IMR-90 (cell line): ENCODE measurements around the gene DDN. TPM values are rescaled to one million over a fixed set of nuclear protein-coding genes. Genes with fewer than 3 reads are reported as not detected.

ENCODE experiments used
- ATAC-seq: fragments of 200-7000 bp; cut with Tn5 transposase; 2 replicates; pipeline ENCODE4 v1.9.1; 2020; ENCODE audit warnings: low read depth, mild to moderate bottlenecking, moderate library complexity
- BruUV-seq: library from RNA; stranded (reverse); fragments of 400-500 nt; replicated peaks from 2 replicates; lab custom pipeline; 2021; lab: Mats Ljungman, UMichigan
- CTCF ChIA-PET: fragments of 300-600 bp; formaldehyde crosslinking; extraction: SDS; loops from one replicate; lab custom pipeline; 2021; ENCODE audit warnings: antibody characterized with exemption; lab: Yijun Ruan, JAX
- POLR2A ChIA-PET: fragments of 300-600 bp; sonication (Branson Sonifier 250); formaldehyde crosslinking; loops from one replicate; lab custom pipeline; 2022; ENCODE audit warnings: antibody characterized with exemption; ENCODE audit not compliant: unreplicated experiment; lab: Charles Lee
- DNase-seq: peaks from one replicate; pipeline ENCODE4 v3.0.0; 2013
- H2AFZ ChIP-seq: replicated peaks from 2 replicates; pipeline ENCODE3; 2013; ENCODE audit warnings: low read length, mild to moderate bottlenecking; ENCODE audit not compliant: poor library complexity
- H2AK5ac ChIP-seq: 2 replicates; pipeline ENCODE4 v1.6.1; 2013; ENCODE audit warnings: low read depth, low read length, inconsistent platforms
- H2AK9ac ChIP-seq: replicated peaks from 2 replicates; pipeline ENCODE3; 2013; ENCODE audit warnings: mild to moderate bottlenecking, low read depth, low read length, moderate library complexity; ENCODE audit not compliant: poor library complexity
- H2BK120ac ChIP-seq: 2 replicates; pipeline ENCODE4 v1.6.1; 2013; ENCODE audit warnings: low read depth, low read length, inconsistent platforms
- H2BK15ac ChIP-seq: 3 replicates; pipeline ENCODE4 v1.6.1; 2013; ENCODE audit warnings: low read depth, low read length, inconsistent platforms
- H2BK20ac ChIP-seq: 2 replicates; pipeline ENCODE4 v1.6.1; 2013; ENCODE audit warnings: low read depth, mild to moderate bottlenecking, inconsistent platforms, low read length, moderate library complexity
- H2BK5ac ChIP-seq: 2 replicates; pipeline ENCODE4 v1.6.1; 2013; ENCODE audit warnings: mild to moderate bottlenecking, low read depth, low read length, inconsistent platforms; ENCODE audit not compliant: poor library complexity, severe bottlenecking
- H3K14ac ChIP-seq: replicated peaks from 2 replicates; pipeline ENCODE4 v1.6.1; 2013; ENCODE audit warnings: low read depth, low read length, inconsistent platforms
- H3K18ac ChIP-seq: 2 replicates; pipeline ENCODE4 v1.6.1; 2013; ENCODE audit warnings: low read depth, low read length, control low read depth
- H3K23ac ChIP-seq: 2 replicates; pipeline ENCODE4 v1.6.1; 2013; ENCODE audit warnings: low read depth, low read length, inconsistent platforms
- H3K27ac ChIP-seq: 2 replicates; pipeline ENCODE4 v1.5.1; 2013; ENCODE audit warnings: mild to moderate bottlenecking, control low read depth, low read length; ENCODE audit not compliant: insufficient read depth
- H3K27me3 ChIP-seq: 2 replicates; pipeline ENCODE4 v1.6.1; 2013; ENCODE audit warnings: low read length; ENCODE audit not compliant: control insufficient read depth, insufficient read depth
- H3K36me3 ChIP-seq: 2 replicates; pipeline ENCODE4 v1.6.1; 2013; ENCODE audit warnings: low read length, mixed read lengths; ENCODE audit not compliant: control insufficient read depth, insufficient read depth
- H3K4ac ChIP-seq: 2 replicates; pipeline ENCODE4 v1.6.1; 2013; ENCODE audit warnings: low read depth, low read length, inconsistent platforms
- H3K4me1 ChIP-seq: 2 replicates; pipeline ENCODE4 v1.6.1; 2013; ENCODE audit warnings: low read length, mixed read lengths; ENCODE audit not compliant: control insufficient read depth, insufficient read depth
- H3K4me2 ChIP-seq: 2 replicates; pipeline ENCODE4 v1.6.1; 2013; ENCODE audit warnings: low read depth, mild to moderate bottlenecking, control low read depth, low read length, moderate library complexity
- H3K4me3 ChIP-seq: 2 replicates; pipeline ENCODE4 v1.5.1; 2013; ENCODE audit warnings: low read depth, mild to moderate bottlenecking, control low read depth, low read length, moderate library complexity; ENCODE audit not compliant: insufficient read depth
- H3K56ac ChIP-seq: 2 replicates; pipeline ENCODE4 v1.6.1; 2013; ENCODE audit warnings: low read length, inconsistent platforms; ENCODE audit not compliant: insufficient read depth; ENCODE audit errors: extremely low read depth
- H3K79me1 ChIP-seq, 2 experiments: 2 replicates each; pipeline ENCODE4 v1.6.1; 2013; ENCODE audit warnings: low read length in 2 of 2, inconsistent platforms in 1 of 2, low read depth in 1 of 2
- H3K9ac ChIP-seq: 2 replicates; pipeline ENCODE4 v1.6.1; 2013; ENCODE audit warnings: low read depth, low read length, control low read depth
- H3K9me1 ChIP-seq: 2 replicates; pipeline ENCODE4 v1.6.1; 2013; ENCODE audit warnings: low read length, inconsistent platforms; ENCODE audit not compliant: insufficient read depth
- H3K9me3 ChIP-seq: 2 replicates; pipeline ENCODE4 v1.6.1; 2013; ENCODE audit warnings: low read length; ENCODE audit not compliant: control insufficient read depth, insufficient read depth
- H4K20me1 ChIP-seq: 2 replicates; pipeline ENCODE4 v1.6.1; 2013; ENCODE audit warnings: low read length, inconsistent platforms; ENCODE audit not compliant: insufficient read depth
- H4K5ac ChIP-seq: 2 replicates; pipeline ENCODE4 v1.6.1; 2013; ENCODE audit warnings: mild to moderate bottlenecking, low read depth, low read length, control low read depth
- H4K8ac ChIP-seq, 2 experiments: 2 replicates each; pipeline ENCODE4 v1.6.1; 2013; ENCODE audit warnings: low read depth in 2 of 2, low read length in 2 of 2, control low read depth in 1 of 2, inconsistent platforms in 1 of 2
- H4K91ac ChIP-seq: 2 replicates; pipeline ENCODE4 v1.6.1; 2013; ENCODE audit warnings: low read depth, low read length, inconsistent platforms; ENCODE audit not compliant: insufficient read depth
- BHLHE40 ChIP-seq: fragments of 150-350 bp; IDR thresholded peaks from 2 replicates; pipeline ENCODE4 v1.6.1; 2016; ENCODE audit warnings: mild to moderate bottlenecking, low read depth, low read length
- CEBPB ChIP-seq: IDR thresholded peaks from 2 replicates; pipeline ENCODE4 v1.6.1; 2012; ENCODE audit warnings: low read depth, low read length, improper control_type of control experiment
- MAFK ChIP-seq: IDR thresholded peaks from 2 replicates; pipeline ENCODE4 v1.6.1; 2012; ENCODE audit warnings: low read depth, low read length, improper control_type of control experiment
- MAZ ChIP-seq: IDR thresholded peaks from 2 replicates; pipeline ENCODE4 v1.6.1; 2012; ENCODE audit warnings: low read depth, mild to moderate bottlenecking, low read length, improper control_type of control experiment, moderate library complexity, borderline replicate concordance
- MXI1 ChIP-seq: IDR thresholded peaks from 2 replicates; pipeline ENCODE4 v1.6.1; 2012; ENCODE audit warnings: low read depth, mild to moderate bottlenecking, low read length, moderate library complexity, borderline replicate concordance
- NFE2L2 ChIP-seq: fragments of 150-350 bp; IDR thresholded peaks from 2 replicates; pipeline ENCODE4 v1.6.1; 2016; ENCODE audit warnings: low read depth, mild to moderate bottlenecking, low read length
- RAD21 ChIP-seq: IDR thresholded peaks from 2 replicates; pipeline ENCODE4 v1.6.1; 2012; ENCODE audit warnings: low read length, improper control_type of control experiment
- RCOR1 ChIP-seq: IDR thresholded peaks from 2 replicates; pipeline ENCODE4 v1.6.1; 2012; ENCODE audit warnings: mild to moderate bottlenecking, low read length, improper control_type of control experiment; ENCODE audit not compliant: insufficient replicate concordance
- RFX5 ChIP-seq: IDR thresholded peaks from 2 replicates; pipeline ENCODE4 v1.8.0; 2012; ENCODE audit warnings: low read depth, mild to moderate bottlenecking, low read length, moderate library complexity
- WGBS, 2 experiments: methylation state at CpG; one replicate each; pipeline versions ENCODE4 v1.1.5 to v1.1.7; 2013; ENCODE audit warnings: missing lambda C conversion rate in 2 of 2; ENCODE audit not compliant: insufficient read length in 1 of 2; ENCODE audit errors: extremely low coverage in 2 of 2; 5-methylcytosine and 5-hydroxymethylcytosine counted together
- dilution Hi-C: fragments of 300-500 bp; cut with HindIII; formaldehyde crosslinking; loops from one replicate; pipeline ENCODE4 v1.14.3; 2018; ENCODE audit warnings: low sequenced_read_pairs; ENCODE audit not compliant: unreplicated experiment
- in situ Hi-C: fragments of 300-500 bp; cut with MboI; formaldehyde crosslinking; loops from 3 replicates; pipeline ENCODE4 v1.14.3; 2019; ENCODE audit warnings: low sequenced_read_pairs, inconsistent platforms, mixed read lengths
- intact Hi-C: fragments of 100-400 bp; cut with micrococcal nuclease; formaldehyde crosslinking; loops from 2 replicates; pipeline ENCODE4 v1.10.0; 2022
- polyA plus RNA-seq, 3 experiments: library from polyadenylated mRNA; depleted of rRNA; stranded (reverse); fragments of >200 nt; gene quantifications; 2 replicates each; pipeline ENCODE4 v1.2.3, GENCODE V29; 2012; ENCODE audit warnings: low replicate concordance in 1 of 3
- total RNA-seq: library from RNA; depleted of rRNA; stranded (reverse); fragments of >200 nt; gene quantifications from 2 replicates; pipeline ENCODE4 v1.2.3, GENCODE V29; 2012
- TF ChIP-seq, protein P1 (sequence below): fragments of 150-350 bp; IDR thresholded peaks from 2 replicates; pipeline ENCODE4 v1.6.1; 2017; ENCODE audit warnings: mild to moderate bottlenecking, antibody characterized with exemption, low read length, low read depth
- TF ChIP-seq, protein P2 (sequence below): conservative IDR thresholded peaks from 2 replicates; pipeline ENCODE4 v1.5.1; 2012; ENCODE audit warnings: mild to moderate bottlenecking, low read depth, low read length, improper control_type of control experiment

The DDN gene
- total and polyA plus RNA-seq, 2 of the 4 experiments (the other 2 are of a cell fraction): 0.18 to 0.21 TPM

DNA sequence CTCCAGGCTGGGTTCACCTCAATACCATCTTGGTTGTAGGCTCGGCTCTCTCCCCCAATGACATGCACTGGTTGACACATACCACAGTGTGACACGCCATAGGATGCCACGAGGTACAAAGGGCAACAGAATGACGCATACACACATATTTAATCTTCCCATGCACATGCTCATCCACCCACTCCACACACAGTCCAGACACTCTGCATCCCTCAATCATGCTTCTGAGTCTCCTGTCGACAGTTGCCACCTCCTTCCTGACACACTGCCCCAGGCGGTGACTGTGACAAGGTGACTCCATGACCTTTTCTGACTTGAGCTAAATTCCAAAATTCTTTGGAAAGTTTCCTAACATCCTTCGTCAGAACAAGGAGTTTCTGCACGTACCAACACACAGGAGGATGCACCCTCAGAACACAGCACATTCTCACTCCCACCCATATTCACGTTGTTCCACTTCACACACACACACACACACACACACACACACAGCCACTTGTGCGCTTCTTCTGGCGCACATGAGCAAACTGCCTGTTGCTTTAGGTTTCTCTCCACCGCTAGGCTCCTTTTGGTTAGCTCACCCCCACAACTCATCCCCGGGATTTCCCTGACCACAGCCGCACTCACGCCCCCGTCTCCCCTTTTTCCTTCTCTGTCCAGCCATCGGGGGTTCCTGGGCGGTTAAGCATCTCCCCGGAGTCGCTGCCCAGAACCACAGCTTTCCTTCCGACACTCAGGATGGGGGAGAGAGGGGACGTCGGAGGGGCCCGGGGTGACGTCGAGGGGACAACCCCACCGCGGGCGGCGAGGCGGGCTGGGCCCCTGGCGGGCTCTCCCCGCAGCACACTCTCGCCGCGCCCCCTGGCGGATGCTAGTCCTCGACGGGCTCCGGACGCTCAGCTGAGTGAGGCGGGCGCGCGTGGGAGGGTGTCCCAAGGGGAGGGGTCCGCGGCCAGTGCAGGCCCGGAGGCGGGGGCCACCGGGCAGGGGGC is 21.6 kb downstream of the DDN start (continued):
- peak; percentile 36 for TF ChIP-seq RAD21
- no peak for TF ChIP-seq CEBPB
- TF ChIP-seq NFE2L2: no peak

DNA sequence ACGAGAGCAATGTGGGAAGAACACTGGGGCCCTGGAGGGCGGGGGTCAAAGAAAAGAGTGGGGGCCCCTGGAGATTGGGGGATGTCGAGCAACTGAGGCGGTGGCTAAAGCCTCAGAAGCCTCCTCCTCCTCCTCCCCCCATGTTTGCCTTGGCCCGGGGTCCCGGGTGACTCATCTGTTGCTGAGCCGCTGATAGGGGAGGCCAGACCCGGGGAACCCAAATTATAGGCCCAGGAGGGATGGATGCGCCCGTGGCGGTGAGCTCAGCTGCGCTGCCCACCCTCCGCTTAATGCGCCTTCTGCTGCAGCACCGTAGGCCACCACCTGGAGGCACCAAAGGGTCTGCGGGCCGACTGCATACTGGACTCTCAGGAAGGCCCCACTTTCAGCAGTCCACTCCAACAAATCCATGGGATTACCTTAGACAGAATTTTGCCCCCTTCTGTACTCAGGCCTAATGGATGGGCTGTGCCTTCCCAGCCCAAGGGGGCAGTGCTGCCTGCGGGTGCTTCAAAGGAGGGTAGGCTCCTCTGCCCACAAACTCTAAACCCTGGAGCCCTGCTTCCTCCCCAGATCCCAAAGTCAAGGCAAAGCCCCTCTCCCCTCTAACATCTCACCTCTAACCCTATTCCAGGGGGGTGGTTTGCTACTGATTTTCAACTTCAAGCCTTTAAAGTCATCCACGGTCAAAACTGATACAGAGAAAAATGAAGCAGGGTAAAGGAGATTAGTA is 25.1 kb downstream of the DDN start:
- Histone ChIP-seq H3K14ac (no peak overlapping the region), H3K27me3 (peaks cover 75% of the 10 kb centered on the region), H4K5ac (no peak overlapping the region), H2BK120ac (no peak overlapping the region), H3K56ac (no peak overlapping the region), H2AFZ (peak overlapping the region; percentile 23), H3K36me3 (no peaks in the 10 kb centered on the region), H2AK5ac (no peak overlapping the region), H4K8ac (no peak overlapping the region), H4K91ac (no peak overlapping the region), H3K9ac (no peak overlapping the region), H3K4me3 (no peak overlapping the region), H2AK9ac (no peak overlapping the region), H2BK20ac (no peak overlapping the region), H3K4me1 (peaks cover 14% of the 10 kb centered on the region), H4K20me1 (peaks cover 9% of the 10 kb centered on the region), H3K9me3 (no peaks in the 10 kb centered on the region), H3K18ac (no peak overlapping the region), H3K79me1 (no peaks in the 10 kb centered on the region), H2BK5ac (no peak overlapping the region), H2BK15ac (no peak overlapping the region), H3K27ac (no peak overlapping the region), H3K23ac (no peak overlapping the region), H3K4ac (no peak overlapping the region), H3K4me2 (no peak overlapping the region), H3K9me1 (peaks cover 12% of the 10 kb centered on the region)
- peak; percentile 68 for ATAC-seq
- BruUV-seq: no TSS peak
- in situ Hi-C loops: no loop called here
- WGBS, 2 experiments: 11% methylated on average over 8 of the region's 19 CpGs; no CpG with 5 or more reads in 1 of the 2 experiments
- peak; percentile 54 for DNase-seq
- CTCF ChIA-PET: interaction anchor here (1.0 kb wide), 1 partner anchor 14 kb away, joined by 4 read pairs; no protein-coding TSS in a partner anchor
- intact Hi-C loops: no loop called here
- POLR2A ChIA-PET: no interaction called here
- dilution Hi-C loops: no loop called here
- TF ChIP-seq RAD21 (peak; percentile 56), RCOR1 (no peak), CEBPB (no peak), MAFK (no peak), MXI1 (no peak), MAZ (no peak), BHLHE40 (no peak), RFX5 (peak; percentile 57; the same call in 1 of the 2 replicates)
- TF ChIP-seq, protein P1, sequence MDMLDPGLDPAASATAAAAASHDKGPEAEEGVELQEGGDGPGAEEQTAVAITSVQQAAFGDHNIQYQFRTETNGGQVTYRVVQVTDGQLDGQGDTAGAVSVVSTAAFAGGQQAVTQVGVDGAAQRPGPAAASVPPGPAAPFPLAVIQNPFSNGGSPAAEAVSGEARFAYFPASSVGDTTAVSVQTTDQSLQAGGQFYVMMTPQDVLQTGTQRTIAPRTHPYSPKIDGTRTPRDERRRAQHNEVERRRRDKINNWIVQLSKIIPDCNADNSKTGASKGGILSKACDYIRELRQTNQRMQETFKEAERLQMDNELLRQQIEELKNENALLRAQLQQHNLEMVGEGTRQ: no peak
- TF ChIP-seq, protein P2, sequence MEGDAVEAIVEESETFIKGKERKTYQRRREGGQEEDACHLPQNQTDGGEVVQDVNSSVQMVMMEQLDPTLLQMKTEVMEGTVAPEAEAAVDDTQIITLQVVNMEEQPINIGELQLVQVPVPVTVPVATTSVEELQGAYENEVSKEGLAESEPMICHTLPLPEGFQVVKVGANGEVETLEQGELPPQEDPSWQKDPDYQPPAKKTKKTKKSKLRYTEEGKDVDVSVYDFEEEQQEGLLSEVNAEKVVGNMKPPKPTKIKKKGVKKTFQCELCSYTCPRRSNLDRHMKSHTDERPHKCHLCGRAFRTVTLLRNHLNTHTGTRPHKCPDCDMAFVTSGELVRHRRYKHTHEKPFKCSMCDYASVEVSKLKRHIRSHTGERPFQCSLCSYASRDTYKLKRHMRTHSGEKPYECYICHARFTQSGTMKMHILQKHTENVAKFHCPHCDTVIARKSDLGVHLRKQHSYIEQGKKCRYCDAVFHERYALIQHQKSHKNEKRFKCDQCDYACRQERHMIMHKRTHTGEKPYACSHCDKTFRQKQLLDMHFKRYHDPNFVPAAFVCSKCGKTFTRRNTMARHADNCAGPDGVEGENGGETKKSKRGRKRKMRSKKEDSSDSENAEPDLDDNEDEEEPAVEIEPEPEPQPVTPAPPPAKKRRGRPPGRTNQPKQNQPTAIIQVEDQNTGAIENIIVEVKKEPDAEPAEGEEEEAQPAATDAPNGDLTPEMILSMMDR: peak; percentile 60
